Body of pancreas (tissue), 4 donors: ENCODE data around the gene PRELP. TPM values are rescaled to one million over a fixed set of nuclear protein-coding genes. Genes with fewer than 3 reads are reported as not detected.

ENCODE experiments used
- ATAC-seq: fragments of 150-250 bp; one replicate; pipeline ENCODE4 v1.9.1; 2016
- DNase-seq, 4 donors: peaks; one replicate each; pipeline ENCODE4 v3.0.0-alpha.2; 2019
- H3K27ac ChIP-seq, 4 donors: fragments of 200-600 bp; sonication (generic); 1 replicate in 3 of 4; 2 replicates in 1 of 4; pipeline versions ENCODE4 v1.5.1 to v1.6.1; 2016 to 2019; ENCODE audit warnings: mild to moderate bottlenecking in 1 of 4, mixed read lengths in 1 of 4, moderate library complexity in 1 of 4
- H3K27me3 ChIP-seq, 2 donors: fragments of 200-600 bp; sonication (generic); one replicate each; pipeline ENCODE4 v1.6.0; 2016; ENCODE audit warnings: mild to moderate bottlenecking in 1 of 2
- H3K36me3 ChIP-seq, 2 donors: fragments of 200-600 bp; sonication (generic); replicated peaks in 1 of 2; 2 replicates each; pipeline ENCODE4 v1.5.1; 2016; ENCODE audit warnings: low read depth in 2 of 2; ENCODE audit not compliant: insufficient read depth in 1 of 2
- H3K4me1 ChIP-seq: fragments of 200-600 bp; sonication (generic); one replicate; pipeline ENCODE4 v1.6.0; 2016
- H3K4me3 ChIP-seq, 2 donors: fragments of 200-600 bp; sonication (generic); 1 replicate in 1 of 2; 2 replicates in 1 of 2; pipeline ENCODE4 v1.5.1; 2016 to 2019
- H3K9me3 ChIP-seq, 3 donors: fragments of 200-600 bp; sonication (generic); 1 replicate in 2 of 3; 2 replicates in 1 of 3; pipeline ENCODE4 v1.5.1; 2016
- POLR2A ChIP-seq, 3 donors: fragments of 450-650 bp; IDR thresholded peaks; one replicate each; pipeline ENCODE4 v1.6.1; 2016; ENCODE audit warnings: antibody characterized with exemption in 3 of 3, mild to moderate bottlenecking in 2 of 3
- WGBS, 2 donors: methylation state at CpG; one replicate each; pipeline ENCODE4 v1.1.5; 2017; 5-methylcytosine and 5-hydroxymethylcytosine counted together
- intact Hi-C: fragments of 100-400 bp; cut with DNase I; formaldehyde crosslinking; loops from one replicate; pipeline ENCODE4 v1.15.1; 2023
- total RNA-seq, 2 donors: library from RNA; depleted of rRNA; stranded (reverse); fragments of >200 nt; gene quantifications; one replicate each; pipeline ENCODE4 v1.1.0, GENCODE V29; 2016
- TF ChIP-seq, protein P1 (sequence below), 7 experiments: fragments of 450-650 bp in 4 of 7; fragments of 200-600 bp in 3 of 7; sonication (generic) in 3 of 7; IDR thresholded peaks; one replicate each; pipeline ENCODE4 v1.5.1; 2016 to 2019; ENCODE audit warnings: antibody characterized with exemption in 7 of 7

The PRELP gene
- total RNA-seq, 2 donors from 2014 or later: 14.8 to 28.0 TPM

DNA sequence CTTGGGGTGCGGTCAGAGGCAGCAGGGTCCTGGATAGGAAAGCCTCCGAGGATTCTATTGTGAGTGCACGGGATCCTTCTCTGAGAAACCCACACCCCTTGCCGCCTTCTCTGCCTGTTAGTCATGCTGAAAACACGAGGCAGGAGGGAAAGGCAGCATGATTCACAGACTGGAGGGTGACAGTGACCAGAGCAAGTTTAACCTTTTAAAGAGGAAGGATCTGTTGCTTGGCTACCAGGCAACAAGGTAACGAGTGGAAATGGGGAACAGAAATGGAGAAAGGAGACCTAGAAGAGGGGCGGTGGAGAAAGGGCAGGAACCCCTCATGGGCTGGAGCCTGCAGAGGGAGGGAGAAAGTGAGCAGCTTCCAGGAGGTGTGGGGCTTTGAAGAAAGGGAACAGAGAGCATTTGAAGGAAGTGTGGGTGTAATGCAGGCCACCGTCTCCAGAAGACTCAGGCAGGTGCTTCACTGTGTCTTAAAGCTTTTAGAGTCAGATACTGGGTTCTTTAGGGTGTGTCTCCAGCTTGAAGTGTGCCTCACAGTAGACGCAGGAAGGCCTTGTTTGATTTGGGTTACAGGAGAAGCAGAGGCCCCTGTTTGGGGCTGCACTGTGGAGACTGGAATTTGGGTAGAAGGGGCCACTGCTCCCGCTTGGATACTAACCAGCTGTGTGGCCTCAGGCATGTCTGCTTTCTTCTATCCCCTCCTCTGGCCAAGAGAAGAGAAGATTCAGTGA, 37.4 kb downstream of the PRELP start:
- TF ChIP-seq, protein P1, sequence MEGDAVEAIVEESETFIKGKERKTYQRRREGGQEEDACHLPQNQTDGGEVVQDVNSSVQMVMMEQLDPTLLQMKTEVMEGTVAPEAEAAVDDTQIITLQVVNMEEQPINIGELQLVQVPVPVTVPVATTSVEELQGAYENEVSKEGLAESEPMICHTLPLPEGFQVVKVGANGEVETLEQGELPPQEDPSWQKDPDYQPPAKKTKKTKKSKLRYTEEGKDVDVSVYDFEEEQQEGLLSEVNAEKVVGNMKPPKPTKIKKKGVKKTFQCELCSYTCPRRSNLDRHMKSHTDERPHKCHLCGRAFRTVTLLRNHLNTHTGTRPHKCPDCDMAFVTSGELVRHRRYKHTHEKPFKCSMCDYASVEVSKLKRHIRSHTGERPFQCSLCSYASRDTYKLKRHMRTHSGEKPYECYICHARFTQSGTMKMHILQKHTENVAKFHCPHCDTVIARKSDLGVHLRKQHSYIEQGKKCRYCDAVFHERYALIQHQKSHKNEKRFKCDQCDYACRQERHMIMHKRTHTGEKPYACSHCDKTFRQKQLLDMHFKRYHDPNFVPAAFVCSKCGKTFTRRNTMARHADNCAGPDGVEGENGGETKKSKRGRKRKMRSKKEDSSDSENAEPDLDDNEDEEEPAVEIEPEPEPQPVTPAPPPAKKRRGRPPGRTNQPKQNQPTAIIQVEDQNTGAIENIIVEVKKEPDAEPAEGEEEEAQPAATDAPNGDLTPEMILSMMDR (IDR thresholded peaks at IDR 0.05): no peak
- no peak for TF ChIP-seq POLR2A (IDR thresholded peaks at IDR 0.05)
- intact Hi-C loops: no loop called here
- no peaks in the 10 kb centered on the region for H3K36me3 ChIP-seq
- H3K27me3 ChIP-seq: no peaks in the 10 kb centered on the region
- no peaks in the 10 kb centered on the region for H3K9me3 ChIP-seq
- H3K4me1 ChIP-seq: no peaks in the 10 kb centered on the region
- no peak overlapping the region for H3K4me3 ChIP-seq
- DNase-seq (peak in 1 of 4 donors; percentile 67), ATAC-seq (peak; percentile 30)
- no peak overlapping the region for H3K27ac ChIP-seq
- WGBS, 2 donors: 65 to 75% methylated on average over 10 of the region's 10 CpGs

DNA sequence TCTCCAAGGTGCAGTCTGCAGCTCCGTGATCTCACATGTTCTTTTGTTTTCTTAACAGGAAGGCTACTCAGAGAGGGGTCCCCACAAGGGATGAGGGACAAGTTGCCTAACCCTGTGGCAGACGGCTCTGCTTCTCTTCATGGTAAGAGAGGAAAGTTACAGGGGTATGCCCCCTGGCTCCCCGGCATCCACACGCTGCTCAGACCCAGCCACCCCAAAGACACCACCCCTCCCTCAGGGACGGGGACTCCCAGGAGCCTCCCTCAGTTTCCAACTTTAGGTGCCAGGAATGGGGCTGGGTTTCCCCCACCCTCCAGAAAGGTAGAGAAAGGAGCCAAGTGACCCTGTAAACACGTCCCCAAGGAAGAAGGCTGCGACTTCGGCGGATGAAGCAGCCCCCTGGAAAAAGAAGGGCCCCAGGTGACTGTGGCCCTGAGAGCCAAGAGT, 38.0 kb downstream of the PRELP start:
- intact Hi-C loops: no loop called here
- H3K4me3 ChIP-seq: no peak overlapping the region
- no peaks in the 10 kb centered on the region for H3K36me3 ChIP-seq
- ATAC-seq (no peak), DNase-seq (no peak)
- H3K27me3 ChIP-seq: no peaks in the 10 kb centered on the region
- no peaks in the 10 kb centered on the region for H3K9me3 ChIP-seq
- TF ChIP-seq, protein P1 (IDR thresholded peaks at IDR 0.05): no peak
- TF ChIP-seq POLR2A (IDR thresholded peaks at IDR 0.05): no peak
- H3K4me1 ChIP-seq: no peaks in the 10 kb centered on the region
- H3K27ac ChIP-seq: no peak overlapping the region
- 85 to 95% methylated on average over 8 to 9 of the region's 9 CpGs for WGBS, 2 donors

DNA sequence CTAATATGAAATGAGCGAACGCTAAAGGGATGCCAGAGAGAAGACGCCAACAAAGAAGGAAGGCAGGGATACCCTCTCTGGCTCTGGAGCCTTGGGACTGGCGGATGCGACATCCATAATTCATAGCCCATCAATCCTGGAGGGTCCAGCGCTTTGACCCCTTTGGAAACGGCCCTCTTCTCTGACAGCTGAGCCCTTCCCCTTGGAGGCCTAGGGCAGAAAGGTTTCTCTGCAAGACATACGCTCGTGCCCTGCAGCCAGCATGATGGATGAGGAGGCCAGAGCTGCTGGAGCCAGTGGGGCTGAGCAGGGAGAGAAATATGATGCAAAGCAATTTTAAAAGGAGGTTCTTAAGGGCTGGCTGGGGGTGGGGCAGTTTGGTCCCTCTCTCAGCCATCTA, 40.6 kb downstream of the PRELP start:
- Histone ChIP-seq H3K27me3 (no peaks in the 10 kb centered on the region), H3K4me1 (peaks cover 23% of the 10 kb centered on the region), H3K36me3 (no peaks in the 10 kb centered on the region), H3K9me3 (no peaks in the 10 kb centered on the region), H3K4me3 (no peak overlapping the region), H3K27ac (no peak overlapping the region)
- WGBS, 2 donors: 90 to 92% methylated on average over 7 to 9 of the region's 9 CpGs
- no peak for DNase-seq
- intact Hi-C loops: no loop called here
- no peak for ATAC-seq
- TF ChIP-seq, protein P1 (IDR thresholded peaks at IDR 0.05): no peak
- TF ChIP-seq POLR2A (IDR thresholded peaks at IDR 0.05): no peak

DNA sequence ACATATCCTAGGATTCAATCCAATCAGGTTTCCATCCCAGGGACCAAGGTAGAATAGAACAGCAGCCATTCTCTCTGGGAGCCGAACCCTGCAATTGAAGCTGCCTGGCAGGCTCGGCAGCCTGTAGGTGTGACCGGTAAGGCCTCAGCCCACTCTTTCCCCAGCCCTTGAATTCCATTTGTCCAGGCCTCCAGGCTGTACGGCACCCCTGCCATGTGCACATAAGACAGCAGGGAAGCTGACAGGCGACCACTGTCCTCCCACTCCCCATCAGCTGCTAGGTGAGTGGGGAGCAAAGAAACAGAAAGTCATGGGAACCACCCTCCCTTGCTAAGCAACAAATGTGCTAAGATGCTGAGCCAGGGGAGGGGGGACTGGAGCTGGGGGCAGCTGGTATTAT, 41.3 kb downstream of the PRELP start:
- TF ChIP-seq, protein P1 (IDR thresholded peaks at IDR 0.05): no peak
- TF ChIP-seq POLR2A (IDR thresholded peaks at IDR 0.05): no peak
- Histone ChIP-seq H3K4me1 (peaks cover 30% of the 10 kb centered on the region), H3K36me3 (no peaks in the 10 kb centered on the region), H3K27ac (no peak overlapping the region), H3K27me3 (no peaks in the 10 kb centered on the region), H3K4me3 (no peak overlapping the region), H3K9me3 (no peaks in the 10 kb centered on the region)
- intact Hi-C loops: no loop called here
- DNase-seq (no peak), ATAC-seq (no peak)
- 59 to 71% methylated on average over 5 of the region's 5 CpGs for whole genome bisulfite sequencing, 2 donors
